Endothelial cell of hepatic sinusoid (primary cell): ENCODE results near the gene CLMP.

Experiments used
- in situ Hi-C: cut with HindIII; loops from 2 replicates; pipeline ENCODE4 v1.10.0; 2017; ENCODE audit warnings: low sequenced_read_pairs

CLMP gene

DNA sequence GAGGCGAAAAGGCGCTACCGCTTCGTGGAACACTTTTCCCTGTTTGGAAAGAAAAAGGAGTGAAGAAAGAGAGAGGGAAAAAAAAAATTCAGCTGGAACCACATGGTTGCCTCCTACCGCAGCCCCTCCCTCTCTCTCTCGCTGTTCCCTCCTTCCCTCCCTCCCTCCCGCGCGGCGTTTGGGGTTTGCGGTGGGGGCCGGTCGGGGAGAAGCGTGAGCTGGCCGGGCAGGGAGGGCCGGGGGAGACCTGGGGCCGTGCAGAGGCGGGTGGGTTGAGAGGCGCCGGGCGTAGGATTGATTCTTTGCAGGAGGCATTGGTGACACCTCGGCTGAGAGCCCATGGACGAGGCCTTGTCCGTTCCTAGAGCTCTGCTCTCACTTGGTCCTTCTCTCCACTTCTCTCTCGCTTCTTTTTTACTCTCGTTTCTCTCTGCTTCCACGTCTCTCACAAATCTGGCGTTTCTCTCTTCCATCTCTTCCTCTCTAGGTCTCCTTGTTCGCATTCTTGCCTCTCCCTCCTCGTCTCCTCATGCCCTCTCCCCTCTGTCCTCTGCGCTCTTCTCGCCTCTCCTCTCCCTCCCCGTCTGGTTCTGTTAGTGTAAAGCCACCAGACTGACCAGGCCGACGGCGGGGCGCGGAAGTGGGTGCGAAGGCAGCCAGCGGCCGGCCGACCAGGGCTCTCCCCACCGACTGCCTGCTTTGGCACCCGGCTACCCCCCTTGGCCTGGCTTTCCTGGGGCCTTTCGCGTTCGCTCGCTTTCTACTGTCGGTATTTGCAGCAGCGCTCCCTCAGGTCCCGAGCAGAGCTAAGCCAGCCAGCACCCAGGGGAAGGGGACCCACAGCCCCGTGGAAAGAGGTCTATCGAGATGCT lies at the start of gene CLMP:
Gene CLMP (minus strand): TSS at position 61 of the 872 bp plus-strand sequence. CDS start 308 bp downstream, outside the sequence.
- in situ Hi-C loops, result no loop called here

DNA sequence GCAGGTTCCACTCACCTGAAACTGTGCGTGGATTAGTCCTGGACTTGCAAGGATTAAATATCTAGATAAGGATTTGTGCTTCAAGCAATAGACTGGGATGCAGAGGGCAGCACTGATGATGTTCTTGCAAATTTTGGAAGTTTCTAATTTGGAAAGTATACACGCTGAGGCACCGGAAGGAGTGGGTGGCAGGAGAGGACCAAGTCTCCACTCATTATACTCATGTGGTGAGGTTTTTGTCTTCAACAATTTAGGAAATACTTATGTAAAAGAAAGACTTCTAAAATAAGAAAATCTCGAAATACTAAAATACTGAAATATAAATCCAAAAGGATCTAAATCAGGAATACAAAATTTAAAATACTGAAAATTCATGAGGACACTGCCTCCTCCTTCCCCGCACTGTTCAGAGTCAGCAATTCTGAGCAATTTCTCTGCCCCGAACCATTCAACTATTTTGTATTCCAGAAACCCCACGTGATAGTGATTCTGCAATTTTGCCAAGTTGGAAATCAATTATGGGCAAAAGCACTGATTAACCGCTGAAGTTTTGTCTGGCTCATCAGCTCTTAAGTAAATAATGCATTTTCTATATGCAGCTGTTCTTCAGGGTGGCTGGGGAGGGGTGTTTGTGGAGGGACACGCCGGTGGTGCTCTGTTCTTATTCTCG lies 47.0 kb upstream of the CLMP start:
- in situ Hi-C loops, result no loop called here

DNA sequence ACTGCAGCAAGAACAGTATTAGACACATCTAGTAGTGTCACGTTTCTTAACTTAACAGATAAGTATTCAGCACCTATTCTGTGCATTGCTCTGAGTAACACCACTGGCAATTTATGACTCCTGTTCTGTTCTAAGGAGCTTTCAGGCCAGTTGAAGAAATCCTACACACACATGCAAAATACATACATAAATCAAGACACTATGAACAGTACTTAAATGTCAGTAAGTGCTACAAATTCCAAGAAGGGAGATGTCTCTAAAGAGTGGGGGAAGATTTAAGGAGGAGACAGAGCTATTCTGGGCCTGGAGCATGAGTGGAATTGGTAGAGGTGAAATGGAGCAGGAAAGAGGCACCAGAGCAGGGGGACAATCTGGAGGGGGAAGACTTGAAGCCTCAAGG lies 46.2 kb upstream of the CLMP start:
- in situ Hi-C loops, result no loop called here

DNA sequence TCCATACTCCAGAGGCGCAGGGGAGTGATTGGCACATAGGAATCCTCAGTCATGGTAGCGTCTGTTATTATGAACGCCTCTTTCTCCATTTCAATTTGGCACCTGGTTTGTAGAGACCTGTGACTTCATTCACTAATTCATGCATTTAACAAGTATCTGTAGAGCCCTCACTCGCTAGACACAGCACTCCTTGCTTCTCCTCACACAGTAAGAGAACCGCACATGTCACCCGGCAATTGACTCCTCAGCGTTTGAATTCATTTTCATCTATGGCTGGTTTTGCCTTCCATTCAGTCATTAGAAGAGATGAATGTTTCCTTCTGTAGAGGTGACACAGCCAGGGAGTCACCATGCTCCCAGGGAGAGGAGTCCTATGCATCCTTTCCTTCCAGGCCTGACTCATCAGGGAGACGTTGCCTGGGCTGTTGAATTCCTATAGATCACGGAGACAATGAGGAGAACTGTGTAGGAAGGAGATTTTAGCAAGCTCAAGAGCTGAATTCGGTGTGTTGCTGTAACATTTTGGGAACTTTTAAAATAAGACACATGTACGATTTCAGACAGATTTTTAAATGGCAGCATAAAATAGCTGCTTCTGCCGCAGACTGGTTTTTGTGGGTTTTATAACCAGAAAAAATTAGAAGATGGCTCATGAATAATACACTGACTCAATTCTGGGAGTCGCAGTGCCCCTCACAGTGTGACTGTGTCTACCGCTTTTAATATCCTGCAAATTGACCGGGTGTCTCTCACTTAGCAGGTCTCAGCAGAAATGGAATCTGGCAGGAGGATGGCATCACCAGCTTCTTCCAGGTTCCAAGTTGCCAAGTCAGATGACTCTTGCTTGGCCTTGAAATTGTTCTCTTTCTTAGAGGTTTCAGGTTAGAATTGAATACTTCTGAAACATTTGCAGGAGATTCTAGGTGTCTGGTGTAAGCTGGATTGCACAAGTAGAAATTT lies 44.4 kb upstream of the CLMP start:
- in situ Hi-C loops, result loop anchor here (10.0 kb wide), 1 partner anchor 75 kb away; no protein-coding TSS in a partner anchor

GRCh38 chr11:123238297-123238696 lies 43.2 kb upstream of the CLMP start:
- in situ Hi-C loops, result loop anchor here (10.0 kb wide), 1 partner anchor 73 kb away; no protein-coding TSS in a partner anchor

DNA sequence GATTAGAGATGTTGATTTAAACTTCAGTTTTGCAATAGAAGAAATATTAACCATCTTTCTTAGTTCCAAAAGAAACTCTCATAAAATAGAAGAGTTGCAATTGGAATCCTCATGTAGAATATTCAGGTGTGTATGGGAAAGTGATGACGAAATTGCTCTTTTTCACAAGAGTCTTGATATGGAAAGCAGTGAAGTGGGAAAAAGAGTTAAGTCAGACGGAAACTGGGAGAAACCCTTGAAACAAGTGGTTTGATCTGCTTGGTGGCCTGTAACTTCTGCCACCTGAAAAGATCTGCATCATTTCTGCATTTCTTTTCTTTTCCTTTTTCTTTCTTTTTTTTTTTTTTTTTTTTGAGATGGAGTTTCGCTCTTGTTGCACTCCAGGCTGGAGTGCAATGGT lies 41.8 kb upstream of the CLMP start:
- in situ Hi-C loops, result loop anchor here (10.0 kb wide), 1 partner anchor 72 kb away; no protein-coding TSS in a partner anchor

GRCh38 chr11:123235656-123236261 lies 40.7 kb upstream of the CLMP start:
- in situ Hi-C loops, result loop anchor here (10.0 kb wide), 1 partner anchor 71 kb away; no protein-coding TSS in a partner anchor

- in situ Hi-C loops, result loop anchor here (10.0 kb wide), 1 partner anchor 70 kb away; no protein-coding TSS in a partner anchor
Observed at GRCh38 chr11:123235117-123235655, 40.1 kb upstream of the CLMP start.

DNA sequence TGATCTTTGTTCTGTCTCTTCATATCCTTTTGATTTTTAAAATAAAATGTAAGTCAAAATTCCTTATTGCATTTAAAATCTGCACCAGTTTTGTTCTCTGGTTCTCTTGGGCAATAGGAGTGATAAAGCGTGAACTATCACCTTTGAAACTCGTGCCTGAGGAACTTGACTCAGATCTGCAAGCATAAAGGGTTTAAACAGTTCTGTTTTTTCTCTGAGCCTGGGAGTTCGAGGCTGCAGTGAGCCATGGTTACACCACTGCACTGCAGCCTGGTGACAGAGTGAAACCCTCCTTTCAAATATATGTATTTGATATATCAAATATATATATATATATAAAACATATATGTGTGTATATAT lies 38.9 kb upstream of the CLMP start:
- in situ Hi-C loops, result loop anchor here (10.0 kb wide), 1 partner anchor 69 kb away; no protein-coding TSS in a partner anchor

DNA sequence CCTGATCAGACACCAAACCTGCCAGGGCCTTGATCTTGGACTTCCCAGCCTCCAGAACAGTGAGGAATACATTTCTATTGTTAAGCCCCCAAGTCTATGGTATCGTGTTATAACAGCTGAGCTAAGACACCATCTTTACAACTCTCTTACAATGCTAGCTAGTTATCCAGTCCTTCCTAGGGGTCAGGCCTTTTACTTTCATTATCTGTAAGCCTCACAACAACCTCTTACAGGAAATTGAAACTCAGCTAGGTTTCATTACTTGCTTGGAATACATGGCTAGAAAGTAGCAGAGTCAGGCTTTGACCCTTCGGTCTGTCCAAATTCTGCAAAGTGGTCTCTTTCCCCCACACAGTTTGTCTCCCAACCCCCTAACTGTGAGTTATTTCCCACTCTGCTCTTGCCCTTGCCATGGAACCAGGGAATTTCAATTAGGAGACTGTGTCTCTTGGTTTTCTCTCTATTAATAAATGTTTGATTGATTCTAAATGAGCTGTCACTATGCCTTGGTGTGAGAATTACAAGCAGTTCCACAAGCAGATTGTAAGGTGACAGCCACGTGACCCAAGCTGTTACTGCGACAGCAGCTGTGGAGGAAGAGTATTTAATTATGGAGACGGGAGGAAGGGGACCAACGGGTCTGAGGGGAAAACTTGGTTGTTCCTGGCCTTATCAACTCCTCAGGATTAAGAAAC lies 38.4 kb upstream of the CLMP start:
- in situ Hi-C loops, result loop anchor here (10.0 kb wide), 1 partner anchor 69 kb away; no protein-coding TSS in a partner anchor

GRCh38 chr11:123231777-123232176 lies 36.7 kb upstream of the CLMP start:
- in situ Hi-C loops, result loop anchor here (10.0 kb wide), 1 partner anchor 67 kb away; no protein-coding TSS in a partner anchor

DNA sequence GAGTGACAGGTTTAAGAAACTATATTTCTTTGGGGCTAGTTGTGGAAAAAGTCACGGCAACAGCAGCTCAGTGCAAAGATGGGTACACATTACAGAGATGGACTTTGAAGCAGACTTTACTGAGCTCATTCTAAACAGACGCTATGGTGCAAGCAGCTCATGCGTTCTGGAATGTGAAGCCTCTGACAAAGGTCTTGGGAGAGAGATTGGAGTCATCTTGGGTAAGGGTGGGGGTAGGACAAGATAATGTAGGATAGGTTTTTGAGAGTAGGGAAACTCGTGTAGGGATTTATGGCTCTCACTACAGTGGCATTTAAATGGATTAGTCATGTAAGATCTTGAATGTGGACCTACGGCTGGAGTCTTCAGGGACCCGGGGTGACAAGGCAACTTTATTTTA lies 36.2 kb upstream of the CLMP start:
- in situ Hi-C loops, result loop anchor here (10.0 kb wide), 1 partner anchor 66 kb away; no protein-coding TSS in a partner anchor

- in situ Hi-C loops, result loop anchor here (10.0 kb wide), 1 partner anchor 66 kb away; no protein-coding TSS in a partner anchor
Observed at GRCh38 chr11:123230346-123230745, 35.3 kb upstream of the CLMP start.

DNA sequence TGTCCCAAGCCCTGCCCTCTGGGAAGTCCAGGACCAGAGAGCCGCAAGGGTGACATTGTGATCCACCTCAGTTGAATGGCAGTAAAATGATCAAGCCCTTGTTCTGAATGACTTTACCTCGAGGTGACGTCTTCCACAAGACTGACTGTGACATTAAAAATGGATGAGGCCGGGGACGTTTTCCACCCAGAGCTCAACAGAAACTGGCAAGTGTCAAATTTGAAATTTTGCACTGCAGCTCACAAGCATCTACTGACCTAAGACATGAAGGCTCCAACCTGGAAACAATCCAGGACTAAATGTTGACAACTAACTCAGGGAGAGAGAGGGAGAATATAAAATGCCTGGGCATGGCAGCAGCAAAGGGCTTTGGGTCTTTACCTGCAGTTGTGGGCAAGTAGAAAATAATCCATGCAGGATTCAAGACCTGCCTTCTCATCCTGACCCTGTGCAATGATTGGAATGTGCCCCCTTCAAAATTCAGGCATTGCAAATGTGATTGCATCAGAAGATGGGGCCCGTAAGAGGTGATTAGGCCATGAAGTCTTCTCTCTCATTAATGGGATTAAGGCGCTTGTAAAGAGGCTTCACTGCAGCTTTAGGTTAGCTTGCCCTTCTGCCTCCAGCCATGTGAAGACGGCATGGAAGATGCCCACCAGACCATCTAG lies 33.6 kb upstream of the CLMP start:
- in situ Hi-C loops, result no loop called here

DNA sequence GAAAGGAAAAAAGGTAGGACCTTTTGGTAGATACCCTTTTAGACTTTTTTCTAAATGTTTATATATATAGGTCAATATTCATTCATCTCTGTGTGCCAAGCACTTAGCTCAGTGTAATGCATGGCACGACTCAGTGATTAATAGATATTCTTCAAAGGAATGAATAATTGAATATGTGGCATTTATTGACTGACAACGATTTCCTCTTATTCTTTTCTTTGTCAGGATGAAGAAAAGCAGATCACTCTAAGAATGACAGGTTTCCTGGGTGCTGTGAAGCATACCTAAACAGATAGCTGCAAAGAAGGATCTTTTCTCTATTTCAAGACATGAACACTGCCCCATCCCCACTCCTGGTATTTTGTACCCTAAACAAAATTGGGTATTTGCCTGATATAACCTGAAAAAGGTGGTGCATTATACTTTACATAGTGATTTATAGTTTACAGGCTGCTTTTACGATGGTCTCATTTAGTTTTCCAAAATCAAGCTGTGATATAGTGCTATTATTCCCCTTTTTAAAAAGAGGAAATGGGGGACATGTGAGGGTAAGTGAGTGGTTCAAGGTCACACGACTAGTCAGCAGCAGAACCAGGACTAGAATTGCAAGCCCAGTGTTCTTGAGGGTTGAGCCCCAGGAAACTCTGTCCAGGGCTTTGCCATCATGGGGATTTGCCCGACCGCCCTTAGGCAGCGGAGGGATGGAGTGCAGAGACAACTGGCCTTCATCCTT lies 32.9 kb upstream of the CLMP start:
- in situ Hi-C loops, result no loop called here

- in situ Hi-C loops, result no loop called here
Observed at GRCh38 chr11:123221584-123221983, 26.5 kb upstream of the CLMP start.

DNA sequence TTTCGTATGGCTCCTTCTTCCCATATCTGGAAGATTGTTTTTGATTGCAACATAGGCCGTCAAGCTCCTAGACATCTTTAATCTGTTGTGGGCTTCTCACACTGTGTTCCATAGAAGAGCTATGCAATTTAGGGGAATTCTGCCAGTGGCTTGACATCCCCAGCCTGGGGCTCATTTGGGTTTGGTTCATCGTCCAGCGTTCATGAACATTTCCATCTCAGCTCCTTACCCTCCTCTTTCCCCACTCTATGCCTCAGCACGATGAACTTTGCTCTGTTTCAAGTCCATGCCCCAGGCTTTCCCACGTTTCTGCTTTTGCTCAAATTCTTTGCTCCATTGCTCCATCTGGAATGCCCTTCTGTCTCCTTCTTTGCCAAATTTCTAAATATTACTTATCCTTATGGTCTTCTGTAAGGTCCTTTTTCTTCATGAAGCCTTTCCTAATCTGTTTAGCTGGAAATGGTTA lies 26.1 kb upstream of the CLMP start:
- in situ Hi-C loops, result no loop called here
